ENCODE measurements around the gene KDM6B. TPM values are rescaled to one million over a fixed set of nuclear protein-coding genes. Genes with fewer than 3 reads are reported as not detected.
"Not testable (repeated sequence)": the region's sequence is repeated elsewhere in the genome, so short reads cannot be mapped to it uniquely, and the experiment has no call there.

Gene KDM6B
- total RNA-seq, 5 donors from 2014 or later (not counting 1 experiment from before 2014, with no cell fraction given) = 87.3 to 180 (median 108) TPM

GRCh38 chr17:7859028-7859427, 25.0 kb downstream of the KDM6B start:
- H3K9me3 Mint-ChIP-seq = no peaks in the 10 kb centered on the region
- H3K4me1 ChIP-seq (ENCODE audit: control insufficient read depth in 1 of 2, extremely low read depth in 1 of 2, insufficient read depth in 2 of 2, low read length in 2 of 2) = peaks cover 12 to 36% of the 10 kb centered on the region in 2 experiments
- no peak for DNase-seq
- H3K4me3 ChIP-seq (ENCODE audit: control insufficient read depth in 1 of 2, extremely low read depth in 1 of 2, low read length in 1 of 2) = no peak overlapping the region
- peak overlapping the region in 1 of 2 donors; percentile 58 for H3K27ac Mint-ChIP-seq
- no peak for ATAC-seq (replicated peaks in 1 of 4)
- peaks cover 4 to 7% (median 5%) of the 10 kb centered on the region in 3 donors for H3K4me1 Mint-ChIP-seq
- H3K4me3 Mint-ChIP-seq = no peak overlapping the region
- no peak overlapping the region for H3K27ac ChIP-seq (ENCODE audit: low read length)
- peaks cover 0 to 8% of the 10 kb centered on the region in 2 donors for H3K36me3 ChIP-seq (ENCODE audit: control insufficient read depth in 2 of 2, extremely low read depth in 1 of 2, insufficient read depth in 1 of 2, low read length in 1 of 2)
- H3K27me3 Mint-ChIP-seq = no peaks in the 10 kb centered on the region
- CTCF ChIA-PET = no interaction called here
- POLR2A ChIA-PET = no interaction called here
- H3K27me3 ChIP-seq (replicated peaks in 1 of 2; ENCODE audit: control insufficient read depth in 2 of 2, extremely low read depth in 1 of 2, insufficient read depth in 2 of 2, low read length in 1 of 2) = no peaks in the 10 kb centered on the region
- H3K9me3 ChIP-seq = no peaks in the 10 kb centered on the region
- 100% methylated on average over 3 of the region's 8 CpGs for WGBS (ENCODE audit: insufficient coverage)
- H3K36me3 Mint-ChIP-seq = peaks cover 4% of the 10 kb centered on the region

- no CpG with 5 or more reads among the region's 3 CpGs for WGBS (ENCODE audit: insufficient coverage)
- Histone ChIP-seq H3K27me3 (replicated peaks in 1 of 2; ENCODE audit: control insufficient read depth in 2 of 2, extremely low read depth in 1 of 2, insufficient read depth in 2 of 2, low read length in 1 of 2) (no peaks in the 10 kb centered on the region), H3K9me3 (no peaks in the 10 kb centered on the region), H3K36me3 (ENCODE audit: control insufficient read depth in 2 of 2, extremely low read depth in 1 of 2, insufficient read depth in 1 of 2, low read length in 1 of 2) (peaks cover 2 to 11% of the 10 kb centered on the region in 2 donors), H3K4me1 (ENCODE audit: control insufficient read depth in 1 of 2, extremely low read depth in 1 of 2, insufficient read depth in 2 of 2, low read length in 2 of 2) (peaks cover 10 to 23% of the 10 kb centered on the region in 2 experiments), H3K27ac (ENCODE audit: low read length) (no peak overlapping the region), H3K4me3 (ENCODE audit: control insufficient read depth in 1 of 2, extremely low read depth in 1 of 2, low read length in 1 of 2) (no peak overlapping the region)
- H3K4me3 Mint-ChIP-seq = no peak overlapping the region
- no peak overlapping the region for H3K27ac Mint-ChIP-seq
- no peaks in the 10 kb centered on the region for H3K9me3 Mint-ChIP-seq
- ATAC-seq (replicated peaks in 1 of 4) (no peak), DNase-seq (peak in 6 of 35 experiments; percentile 39 to 71 (median 48))
- H3K36me3 Mint-ChIP-seq = peaks cover 4% of the 10 kb centered on the region
- peaks cover 15 to 23% (median 19%) of the 10 kb centered on the region in 3 donors for H3K4me1 Mint-ChIP-seq
- H3K27me3 Mint-ChIP-seq = no peaks in the 10 kb centered on the region
- ChIA-PET CTCF (interaction anchor here (0.6 to 1.7 kb wide), 11 partner anchors 18 to 194 kb away, joined by 3 to 9 read pairs (median 4); no protein-coding TSS in a partner anchor), POLR2A (interaction anchor here in 1 of 2 donors (0.7 kb wide), 1 partner anchor 29 kb away, joined by 8 read pairs; the partner anchor contains the start of gene KDM6B)
Measured at GRCh38 chr17:7862692-7863437, 28.8 kb downstream of the KDM6B start.

GRCh38 chr17:7864384-7864783, 30.4 kb downstream of the KDM6B start:
- CTCF ChIA-PET = interaction anchor here (0.6 to 1.4 kb wide), 3 partner anchors 31 to 177 kb away, joined by 3 to 11 read pairs (median 4); no protein-coding TSS in a partner anchor
- H3K36me3 Mint-ChIP-seq; H3K4me3 Mint-ChIP-seq; H3K27ac ChIP-seq (ENCODE audit: low read length); H3K4me3 ChIP-seq (ENCODE audit: control insufficient read depth in 1 of 2, extremely low read depth in 1 of 2, low read length in 1 of 2); H3K9me3 ChIP-seq; H3K9me3 Mint-ChIP-seq; H3K27me3 Mint-ChIP-seq; DNase-seq; ATAC-seq (replicated peaks in 1 of 4); POLR2A ChIA-PET; H3K36me3 ChIP-seq (ENCODE audit: control insufficient read depth in 2 of 2, extremely low read depth in 1 of 2, insufficient read depth in 1 of 2, low read length in 1 of 2); H3K27ac Mint-ChIP-seq; H3K27me3 ChIP-seq (replicated peaks in 1 of 2; ENCODE audit: control insufficient read depth in 2 of 2, extremely low read depth in 1 of 2, insufficient read depth in 2 of 2, low read length in 1 of 2): not testable (repeated sequence)
- H3K4me1 ChIP-seq (ENCODE audit: control insufficient read depth in 1 of 2, extremely low read depth in 1 of 2, insufficient read depth in 2 of 2, low read length in 2 of 2) = peaks cover 14 to 21% of the 10 kb centered on the region in 2 experiments
- WGBS (ENCODE audit: insufficient coverage) = no CpG with 5 or more reads among the region's 5 CpGs
- peaks cover 28 to 35% (median 31%) of the 10 kb centered on the region in 3 donors for H3K4me1 Mint-ChIP-seq

GRCh38 chr17:7864995-7865650, 31.1 kb downstream of the KDM6B start:
- peaks cover 2 to 11% of the 10 kb centered on the region in 2 donors for H3K36me3 ChIP-seq (ENCODE audit: control insufficient read depth in 2 of 2, extremely low read depth in 1 of 2, insufficient read depth in 1 of 2, low read length in 1 of 2)
- no peak for ATAC-seq (replicated peaks in 1 of 4)

GRCh38 chr17:7867881-7868329, 33.9 kb downstream of the KDM6B start:
- ATAC-seq (replicated peaks in 1 of 4) (peak; percentile 84 to 99 (median 89)), DNase-seq (peak in 1 of 35 experiments; percentile 48)
- Histone ChIP-seq H3K36me3 (ENCODE audit: control insufficient read depth in 2 of 2, extremely low read depth in 1 of 2, insufficient read depth in 1 of 2, low read length in 1 of 2) (peaks cover 2 to 9% of the 10 kb centered on the region in 2 donors), H3K9me3 (no peaks in the 10 kb centered on the region), H3K27ac (ENCODE audit: low read length) (peak overlapping the region; percentile 44), H3K4me1 (ENCODE audit: control insufficient read depth in 1 of 2, extremely low read depth in 1 of 2, insufficient read depth in 2 of 2, low read length in 2 of 2) (peaks cover 14 to 21% of the 10 kb centered on the region in 2 experiments), H3K27me3 (replicated peaks in 1 of 2; ENCODE audit: control insufficient read depth in 2 of 2, extremely low read depth in 1 of 2, insufficient read depth in 2 of 2, low read length in 1 of 2) (no peaks in the 10 kb centered on the region), H3K4me3 (ENCODE audit: control insufficient read depth in 1 of 2, extremely low read depth in 1 of 2, low read length in 1 of 2) (peak overlapping the region in 1 of 2 donors; percentile 2)
- Mint-ChIP-seq H3K36me3 (peaks cover 7% of the 10 kb centered on the region), H3K4me1 (peaks cover 30 to 38% (median 34%) of the 10 kb centered on the region in 3 donors), H3K27ac (peak overlapping the region; percentile 89 to 93), H3K27me3 (no peaks in the 10 kb centered on the region), H3K9me3 (no peaks in the 10 kb centered on the region), H3K4me3 (peak overlapping the region; percentile 21 to 68 (median 24))
- POLR2A ChIA-PET = no interaction called here
- WGBS (ENCODE audit: insufficient coverage) = 32% methylated on average over 5 of the region's 5 CpGs
- CTCF ChIA-PET = interaction anchor here in 1 of 2 donors (1.1 to 1.6 kb wide), 5 partner anchors 10 to 124 kb away, joined by 3 to 7 read pairs (median 3); partner anchors contain the start of gene NAA38

More at GRCh38 chr17:7864995-7865650, 31.1 kb downstream of the KDM6B start:
- Histone ChIP-seq H3K27ac (ENCODE audit: low read length) (no peak overlapping the region), H3K4me1 (ENCODE audit: control insufficient read depth in 1 of 2, extremely low read depth in 1 of 2, insufficient read depth in 2 of 2, low read length in 2 of 2) (peaks cover 14 to 21% of the 10 kb centered on the region in 2 experiments), H3K9me3 (no peaks in the 10 kb centered on the region), H3K27me3 (replicated peaks in 1 of 2; ENCODE audit: control insufficient read depth in 2 of 2, extremely low read depth in 1 of 2, insufficient read depth in 2 of 2, low read length in 1 of 2) (no peaks in the 10 kb centered on the region), H3K4me3 (ENCODE audit: control insufficient read depth in 1 of 2, extremely low read depth in 1 of 2, low read length in 1 of 2) (no peak overlapping the region)
- WGBS (ENCODE audit: insufficient coverage) = 100% methylated on average over 1 of the region's 5 CpGs
- POLR2A ChIA-PET = interaction anchor here in 1 of 2 donors (0.7 kb wide), 1 partner anchor 26 kb away, joined by 8 read pairs; no protein-coding TSS in a partner anchor
- no peak for DNase-seq
- Mint-ChIP-seq H3K4me1 (peaks cover 32 to 35% (median 33%) of the 10 kb centered on the region in 3 donors), H3K36me3 (no peaks in the 10 kb centered on the region), H3K4me3 (no peak overlapping the region), H3K9me3 (no peaks in the 10 kb centered on the region), H3K27ac (peak overlapping the region in 1 of 2 donors; percentile 42), H3K27me3 (no peaks in the 10 kb centered on the region)
- CTCF ChIA-PET = interaction anchor here (0.7 to 1.1 kb wide), 4 partner anchors 46 to 120 kb away, joined by 3 to 5 read pairs (median 4); partner anchors contain the start of gene CNTROB (in 1 of the 2)

GRCh38 chr17:7873051-7873450, 39.0 kb downstream of the KDM6B start:
- H3K4me3 Mint-ChIP-seq = no peak overlapping the region

More at GRCh38 chr17:7873051-7873450, 39.0 kb downstream of the KDM6B start:
- Histone ChIP-seq H3K36me3 (ENCODE audit: control insufficient read depth in 2 of 2, extremely low read depth in 1 of 2, insufficient read depth in 1 of 2, low read length in 1 of 2) (peaks cover 0 to 4% of the 10 kb centered on the region in 2 donors), H3K4me1 (ENCODE audit: control insufficient read depth in 1 of 2, extremely low read depth in 1 of 2, insufficient read depth in 2 of 2, low read length in 2 of 2) (peaks cover 6 to 10% of the 10 kb centered on the region in 2 experiments), H3K27me3 (replicated peaks in 1 of 2; ENCODE audit: control insufficient read depth in 2 of 2, extremely low read depth in 1 of 2, insufficient read depth in 2 of 2, low read length in 1 of 2) (no peaks in the 10 kb centered on the region), H3K9me3 (no peaks in the 10 kb centered on the region), H3K27ac (ENCODE audit: low read length) (no peak overlapping the region), H3K4me3 (ENCODE audit: control insufficient read depth in 1 of 2, extremely low read depth in 1 of 2, low read length in 1 of 2) (no peak overlapping the region)
- Mint-ChIP-seq H3K4me1 (peaks cover 21 to 35% (median 28%) of the 10 kb centered on the region in 3 donors), H3K36me3 (peaks cover 13% of the 10 kb centered on the region), H3K27me3 (no peaks in the 10 kb centered on the region), H3K27ac (no peak overlapping the region), H3K9me3 (no peaks in the 10 kb centered on the region)
- ChIA-PET CTCF (no interaction called here), POLR2A (no interaction called here)
- WGBS (ENCODE audit: insufficient coverage) = 86% methylated on average over 4 of the region's 4 CpGs
- DNase-seq (no peak), ATAC-seq (replicated peaks in 1 of 4) (no peak)

Data from T-cell (primary cell).